GM10248 (cell line): ENCODE data around the gene MAP7D1.

Experiments
- CTCF ChIA-PET: fragments of 300-600 bp; sonication (Branson Sonifier 250); formaldehyde crosslinking; extraction: SDS; loops from one replicate; lab custom pipeline; 2021; ENCODE audit warnings: antibody characterized with exemption; lab: Yijun Ruan, JAX
- POLR2A ChIA-PET: fragments of 350-650 bp; sonication (Branson Sonifier 250); formaldehyde crosslinking; extraction: SDS; loops from one replicate; lab custom pipeline; 2020; ENCODE audit warnings: antibody characterized with exemption; lab: Yijun Ruan, JAX
- DNase-seq: peaks from one replicate; pipeline ENCODE4 v3.0.0; 2012; ENCODE audit errors: extremely low spot score
- CTCF ChIP-seq: IDR thresholded peaks from 2 replicates; pipeline ENCODE4 v1.5.1; 2012; ENCODE audit warnings: mild to moderate bottlenecking, low read depth; ENCODE audit errors: extremely low read depth, missing control alignments, control extremely low read depth

MAP7D1 gene

GRCh38 chr1:36166938-36167905 lies 11.3 kb downstream of the MAP7D1 start:
- ChIA-PET POLR2A (interaction anchor here (0.7 kb wide), 1 partner anchor 57 kb away, joined by 4 read pairs; no protein-coding TSS in a partner anchor), CTCF (interaction anchor here (1.4 to 8.3 kb wide), 3 partner anchors 18 to 22 kb away, joined by 4 to 89 read pairs (median 27); partner anchors contain the start of gene TRAPPC3)
- DNase-seq, result no peak
- no peak for TF ChIP-seq CTCF

- ChIA-PET POLR2A (no interaction called here), CTCF (interaction anchor here (2.6 to 5.6 kb wide), 2 partner anchors 19 kb away, joined by 9 to 27 read pairs; partner anchors contain the start of gene TRAPPC3)
- DNase-seq, result no peak
- TF ChIP-seq CTCF, result no peak
These were observed 12.6 kb downstream of the MAP7D1 start for GRCh38 chr1:36168514-36168913.

- TF ChIP-seq CTCF, result no peak
- DNase-seq, result no peak
- POLR2A ChIA-PET, result no interaction called here
- CTCF ChIA-PET, result interaction anchor here (0.6 to 5.6 kb wide), 5 partner anchors 10 to 115 kb away, joined by 3 to 27 read pairs (median 4); partner anchors contain the start of gene TRAPPC3
These were observed 14.9 kb downstream of the MAP7D1 start for GRCh38 chr1:36170643-36171412.

GRCh38 chr1:36172017-36172747 lies 16.2 kb downstream of the MAP7D1 start:
- ChIA-PET POLR2A (no interaction called here), CTCF (interaction anchor here (0.7 to 5.6 kb wide), 5 partner anchors 10 to 37 kb away, joined by 3 to 27 read pairs (median 4); partner anchors contain the start of gene TRAPPC3)
- no peak for DNase-seq
- no peak for TF ChIP-seq CTCF

- no peak for DNase-seq
- ChIA-PET POLR2A (no interaction called here), CTCF (interaction anchor here (0.7 to 5.6 kb wide), 3 partner anchors 11 to 38 kb away, joined by 4 to 27 read pairs (median 4); no protein-coding TSS in a partner anchor)
- TF ChIP-seq CTCF, result no peak
These were observed 17.0 kb downstream of the MAP7D1 start for GRCh38 chr1:36172983-36173382.

GRCh38 chr1:36174713-36175112 lies 18.8 kb downstream of the MAP7D1 start:
- CTCF ChIA-PET, result interaction anchor here (1.2 to 1.4 kb wide), 2 partner anchors 13 kb away, joined by 5 to 7 read pairs; no protein-coding TSS in a partner anchor
- POLR2A ChIA-PET, result no interaction called here
- no peak for DNase-seq
- TF ChIP-seq CTCF, result no peak
